Stimulated activated CD4-positive, alpha-beta T cell treated with anti-CD3 and anti-CD28 coated beads, Interleukin-1b, Interleukin-23, amount 100 ng/mL, for 24 hours (primary cell): ENCODE data around the gene ELK3.
A peak's percentile ranks its signal among the peaks of the same experiment; 100 is the strongest.
"Not testable (repeated sequence)": the region's sequence is repeated elsewhere in the genome, so short reads cannot be mapped to it uniquely, and the experiment has no call there.

Source experiments
- DNase-seq, 4 experiments: peaks; one replicate each; pipeline ENCODE4 v3.0.0-alpha.2; 2020; ENCODE audit warnings: low read depth in 4 of 4, low spot score in 1 of 4

ELK3 gene

DNA sequence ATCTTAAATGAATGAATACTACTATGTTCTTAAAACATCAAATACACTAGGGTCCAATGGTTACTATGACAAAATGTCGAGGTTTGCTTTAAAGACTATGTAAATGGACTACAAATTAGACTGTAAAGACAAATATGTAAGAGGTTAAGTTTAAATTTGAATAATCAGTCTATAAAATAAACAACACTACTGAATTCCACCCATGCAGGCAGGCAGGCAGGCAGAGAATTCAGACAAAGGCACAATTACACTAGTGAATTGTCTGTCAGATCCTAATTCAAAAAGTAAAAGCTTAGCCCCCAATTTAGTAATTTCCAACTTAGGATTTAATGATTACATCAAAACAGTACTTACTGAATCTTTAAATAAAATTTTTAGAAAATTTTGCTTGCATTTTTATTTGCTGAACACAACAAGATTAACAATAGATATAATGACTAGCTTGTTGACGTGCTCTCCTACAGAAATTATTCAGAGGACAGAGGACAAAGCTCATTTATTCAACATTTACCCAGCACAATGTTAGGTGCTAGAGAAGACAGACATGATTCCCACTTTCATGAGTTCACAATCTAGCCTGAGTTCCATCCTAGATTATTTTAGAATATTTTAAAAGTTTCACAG lies 108.6 kb downstream of the ELK3 start:
- no peak for DNase-seq

DNA sequence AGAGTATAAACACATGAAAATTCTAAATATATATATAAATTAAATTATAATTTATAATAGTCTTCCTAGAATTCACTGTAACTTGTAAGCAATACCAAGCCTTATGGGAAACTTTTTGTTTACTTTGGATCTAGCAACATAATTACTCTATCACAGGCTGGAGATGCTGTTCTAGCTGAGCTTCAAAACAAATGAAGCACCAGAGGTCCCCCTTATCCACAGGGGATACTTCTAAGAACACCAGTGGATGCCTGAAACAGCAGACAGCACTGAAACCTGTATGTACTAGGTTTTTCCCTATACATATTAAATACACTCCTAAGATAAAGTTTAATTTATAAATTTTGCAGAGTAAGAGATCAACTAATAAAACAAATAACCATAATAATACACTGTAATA lies 109.5 kb downstream of the ELK3 start:
- DNase-seq, result no peak

DNA sequence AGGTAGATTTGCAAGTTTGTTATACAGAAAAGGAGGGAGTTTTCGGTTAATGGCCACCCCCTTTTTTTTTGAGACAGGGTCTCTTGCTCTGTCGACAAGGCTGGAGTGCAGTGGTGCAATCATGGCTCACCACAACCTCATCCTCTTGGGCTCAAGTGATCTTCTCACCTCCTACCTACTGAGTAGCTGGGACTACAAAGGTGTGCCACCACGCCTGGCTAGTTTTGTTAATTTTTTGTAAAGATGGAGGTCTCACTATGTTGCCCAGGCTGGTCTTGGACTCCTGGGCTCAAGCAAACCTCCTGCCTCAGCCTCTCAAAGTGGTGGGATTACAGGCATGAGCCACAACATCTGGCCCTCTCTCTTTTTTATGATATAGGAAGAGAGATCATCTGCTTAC lies 111.5 kb downstream of the ELK3 start:
- no peak for DNase-seq

- DNase-seq, result no peak
These were observed 114.7 kb downstream of the ELK3 start for GRCh38 chr12:96308881-96309280.

- DNase-seq, result no peak
These were observed 115.9 kb downstream of the ELK3 start for GRCh38 chr12:96310067-96310466.

- no peak for DNase-seq
These were observed 117.0 kb downstream of the ELK3 start for GRCh38 chr12:96311191-96311590.

DNA sequence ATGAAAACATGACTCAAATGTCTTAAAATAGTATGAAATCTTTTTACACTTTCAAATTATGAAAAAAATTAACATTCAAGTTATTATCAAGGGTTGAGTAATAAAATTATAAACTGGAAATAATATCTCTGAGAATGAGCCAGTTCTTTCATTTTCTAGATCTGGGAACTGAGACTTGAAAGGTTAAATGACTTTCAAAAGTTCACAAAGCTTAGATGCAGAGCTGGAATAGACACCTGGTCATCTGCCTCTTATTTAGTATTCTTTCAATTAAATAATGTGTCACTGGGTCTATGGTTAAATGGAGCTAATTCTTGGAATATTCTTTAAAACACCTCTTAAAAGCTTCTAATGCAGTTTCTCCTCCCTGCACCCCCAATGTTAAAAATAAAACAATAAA lies 119.4 kb downstream of the ELK3 start:
- DNase-seq, result no peak

- DNase-seq, result no peak
These were observed 120.5 kb downstream of the ELK3 start for GRCh38 chr12:96314723-96315122.

GRCh38 chr12:96315741-96316481 lies 121.7 kb downstream of the ELK3 start:
- peak in 1 of 4 experiments; percentile 5 for DNase-seq

- DNase-seq, result not testable (repeated sequence)
These were observed 123.6 kb downstream of the ELK3 start for GRCh38 chr12:96317801-96318200.
